ENCODE data around the gene SLC27A5.
"Not testable (repeated sequence)": the region's sequence is repeated elsewhere in the genome, so short reads cannot be mapped to it uniquely, and the experiment has no call there.

SLC27A5 gene

DNA sequence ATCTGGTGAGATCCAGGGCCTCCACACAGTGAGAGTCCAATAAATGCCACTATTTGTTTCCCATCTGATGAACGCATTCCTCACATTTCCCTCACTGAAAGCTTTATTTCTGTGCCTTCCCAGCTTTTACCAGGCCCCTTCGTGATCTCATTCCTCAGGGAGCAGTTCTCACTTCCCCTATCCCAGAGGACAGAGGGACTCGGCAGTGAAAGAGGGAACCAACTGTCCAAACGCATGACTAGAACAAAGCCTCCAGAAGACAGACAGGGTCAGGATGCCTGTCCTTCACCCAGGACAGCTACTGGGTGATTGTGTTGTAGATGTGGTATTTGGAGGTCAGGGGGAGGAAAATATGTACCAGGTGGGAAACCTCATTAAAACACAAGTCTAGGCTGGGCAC lies 9.9 kb upstream of the SLC27A5 start:
- DNase-seq: no peak

DNA sequence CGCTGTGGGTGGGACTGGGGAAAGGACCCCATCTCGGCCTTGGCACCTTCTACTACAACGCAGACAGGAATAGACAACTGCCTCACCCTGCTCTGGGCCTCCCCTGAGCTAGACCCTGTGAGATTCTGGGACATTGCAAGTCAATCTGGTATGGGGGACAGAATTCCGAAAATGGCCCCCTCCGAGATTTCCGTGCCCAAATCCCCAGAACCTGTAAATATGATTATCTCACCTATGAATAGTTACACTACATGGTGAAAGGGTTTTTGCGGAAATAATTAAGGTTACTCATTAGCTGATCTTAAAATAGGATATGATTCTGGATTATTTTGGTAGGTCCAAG lies 8.4 kb upstream of the SLC27A5 start:
- no peak for DNase-seq

DNA sequence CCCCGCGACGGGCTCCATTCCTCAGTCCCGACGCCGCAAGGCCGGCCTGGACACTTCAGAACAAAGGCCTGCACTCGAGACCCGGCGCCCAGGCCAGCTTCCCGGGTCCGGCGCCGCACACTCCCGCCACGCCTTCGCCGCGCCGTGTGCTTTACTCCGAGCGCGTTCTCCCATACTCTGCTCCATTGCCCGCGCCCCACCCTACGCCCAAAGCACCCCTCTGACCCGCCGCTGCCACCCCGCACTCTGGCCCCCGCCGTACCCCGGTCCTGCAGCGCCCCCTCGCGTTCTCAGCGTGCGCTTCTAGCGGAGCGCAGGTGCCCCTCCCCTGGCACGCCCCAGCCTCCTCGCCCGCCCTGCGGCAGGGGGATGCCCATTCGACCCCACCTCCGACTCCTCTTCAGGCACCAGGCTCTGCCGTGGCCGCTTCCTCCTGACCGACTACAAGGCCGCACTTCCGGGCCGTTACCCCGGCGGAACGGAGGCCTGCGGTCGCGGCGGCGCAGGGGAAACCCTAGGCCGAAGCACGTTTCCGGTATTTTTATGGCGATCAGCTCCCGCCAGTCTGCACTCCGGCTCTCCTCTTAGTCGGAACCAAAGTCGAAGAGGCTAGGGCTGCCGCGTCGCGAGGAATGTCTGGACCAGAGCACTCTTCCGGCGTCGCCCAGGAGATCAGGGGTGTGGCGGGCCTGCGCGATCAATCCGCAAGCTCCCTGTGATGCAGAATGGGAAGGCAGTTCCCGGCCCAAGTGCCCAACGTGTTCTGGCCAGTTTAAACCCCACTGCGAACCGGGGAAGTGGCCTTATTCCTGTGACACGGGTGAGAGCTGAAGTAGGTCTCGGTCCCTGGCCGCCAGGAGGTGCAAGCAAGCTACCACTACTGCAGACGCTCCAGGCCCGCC lies 7.8 kb upstream of the SLC27A5 start, which contains the start of gene ZBTB45:
ZBTB45 (minus strand) TSS at position 456 of the 902 bp plus-strand sequence. CDS start 2,137 bp downstream, outside the sequence.
- DNase-seq: peak; percentile 93

DNA sequence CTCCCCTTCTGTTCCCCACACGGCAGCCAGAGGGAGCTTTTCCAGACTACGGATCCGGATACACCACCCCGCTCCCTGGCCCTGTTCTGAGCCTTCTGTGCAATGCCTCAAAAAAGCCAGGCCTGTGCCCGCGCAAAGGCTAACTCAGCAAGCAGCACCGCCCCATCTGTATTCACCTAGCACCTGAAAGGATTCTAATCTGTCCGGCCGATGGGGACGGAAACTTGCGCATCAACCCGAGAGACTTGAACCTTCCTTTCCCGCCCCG lies 7.2 kb upstream of the SLC27A5 start:
- peak; percentile 38 for DNase-seq

DNA sequence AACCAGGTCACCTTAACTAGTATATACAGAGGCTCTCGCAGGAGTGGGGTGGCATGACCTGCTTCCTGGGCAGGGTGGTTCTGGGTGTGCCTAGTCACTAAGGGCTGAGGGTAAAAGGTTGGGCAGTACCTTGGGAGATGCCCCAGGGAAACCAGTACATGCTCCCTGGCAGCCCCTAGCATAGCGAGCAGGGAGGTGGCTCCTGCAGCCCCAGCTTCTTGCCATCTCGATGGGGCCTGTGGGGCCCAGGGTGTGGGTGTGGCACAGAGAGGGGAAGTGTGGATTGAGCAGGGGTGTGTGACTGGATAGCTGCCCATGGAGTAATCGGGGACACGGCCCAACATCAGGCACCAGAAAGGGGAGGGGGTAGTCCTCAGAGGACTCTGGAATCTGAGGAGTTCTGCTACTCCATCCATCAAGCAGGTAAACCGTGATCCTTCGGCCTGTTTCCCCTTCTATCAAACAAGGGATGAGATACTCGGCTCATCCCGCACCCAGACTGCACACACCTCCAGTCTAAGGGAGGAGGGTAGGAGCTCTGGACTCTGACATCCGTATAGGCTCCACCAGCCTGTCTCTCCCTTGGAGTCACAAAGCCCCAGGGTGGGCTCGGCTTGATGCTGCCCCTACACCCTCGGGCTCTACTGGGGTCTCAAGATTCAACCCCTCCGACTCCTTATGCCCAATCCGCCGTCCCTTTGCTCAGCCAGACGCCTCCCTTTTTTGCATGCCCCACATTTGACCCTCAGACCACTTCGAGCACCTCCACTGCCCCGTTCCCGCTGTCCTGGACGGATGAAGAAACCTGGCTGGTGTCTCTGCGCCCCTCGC lies 6.7 kb upstream of the SLC27A5 start:
- DNase-seq: no peak

DNA sequence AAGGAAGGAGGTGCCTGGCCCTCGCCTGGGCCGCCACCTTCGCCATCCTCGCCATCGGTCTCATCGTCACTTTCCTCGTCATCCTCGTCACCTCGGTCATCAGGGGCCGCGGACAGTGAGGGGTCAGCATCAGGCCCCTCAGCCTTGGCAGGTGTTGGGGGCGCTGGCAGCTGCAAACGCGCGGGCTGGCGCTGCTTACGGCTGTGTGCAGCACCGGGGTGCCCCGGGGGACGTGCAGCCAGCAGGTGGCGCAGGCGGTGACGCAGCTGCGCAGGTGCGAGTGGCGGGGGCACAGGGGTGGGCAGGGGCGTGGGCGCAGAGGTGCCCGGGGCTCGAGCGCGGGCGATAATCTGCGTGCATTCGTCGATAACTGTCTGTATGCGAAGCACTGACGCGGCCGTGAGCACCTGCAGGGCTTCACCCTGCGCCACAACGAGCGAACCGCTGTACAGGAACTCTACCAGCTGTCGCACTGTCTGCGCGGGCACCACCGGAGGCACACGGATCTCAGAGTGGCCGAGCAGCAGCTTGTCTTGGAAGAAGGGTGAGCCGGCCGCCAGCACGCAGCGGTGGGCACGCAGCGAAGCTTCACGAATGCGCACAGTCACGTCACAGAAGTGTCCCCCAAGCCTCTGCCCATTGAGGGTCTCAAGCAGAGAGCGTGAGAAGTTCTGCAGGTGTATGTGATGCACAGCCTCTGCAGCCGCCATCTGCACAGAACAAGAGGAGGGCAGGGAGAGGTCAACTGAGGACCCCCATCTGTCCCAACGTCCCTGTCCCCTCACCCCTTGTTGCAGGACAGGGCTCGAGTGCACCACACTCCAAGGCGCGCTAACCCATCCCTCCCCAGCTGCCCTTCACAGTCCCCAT lies 5.4 kb upstream of the SLC27A5 start:
- no peak for DNase-seq

DNA sequence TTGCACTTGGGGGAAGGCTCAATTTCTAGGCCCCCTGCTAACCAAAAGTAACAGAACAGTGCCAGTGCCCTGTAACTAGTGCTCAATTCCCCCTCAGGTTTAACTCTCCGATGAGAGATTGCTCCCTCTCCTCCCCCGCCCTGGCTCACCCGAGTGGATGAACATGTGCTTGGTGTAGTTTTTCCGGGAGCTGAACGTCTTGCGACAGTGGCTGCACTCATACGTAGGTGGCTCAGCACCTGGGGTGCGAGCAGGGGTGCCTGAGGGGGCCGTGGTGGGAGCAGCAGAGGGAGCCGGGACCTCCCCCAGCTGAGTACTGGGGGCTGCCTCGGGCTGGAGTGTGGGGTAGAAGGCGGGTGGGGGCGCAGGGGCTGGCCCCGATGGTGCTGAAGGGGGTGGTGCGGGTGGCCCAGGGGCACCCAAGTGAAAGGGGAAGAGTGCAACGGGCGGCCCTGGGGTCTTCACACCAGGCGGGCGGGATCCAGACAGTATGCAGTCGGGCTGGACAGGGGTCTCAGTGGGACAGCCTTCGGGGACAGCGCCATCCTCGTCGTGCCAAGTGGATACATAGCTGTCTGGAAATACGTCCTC lies 4.5 kb upstream of the SLC27A5 start:
- DNase-seq: no peak

DNA sequence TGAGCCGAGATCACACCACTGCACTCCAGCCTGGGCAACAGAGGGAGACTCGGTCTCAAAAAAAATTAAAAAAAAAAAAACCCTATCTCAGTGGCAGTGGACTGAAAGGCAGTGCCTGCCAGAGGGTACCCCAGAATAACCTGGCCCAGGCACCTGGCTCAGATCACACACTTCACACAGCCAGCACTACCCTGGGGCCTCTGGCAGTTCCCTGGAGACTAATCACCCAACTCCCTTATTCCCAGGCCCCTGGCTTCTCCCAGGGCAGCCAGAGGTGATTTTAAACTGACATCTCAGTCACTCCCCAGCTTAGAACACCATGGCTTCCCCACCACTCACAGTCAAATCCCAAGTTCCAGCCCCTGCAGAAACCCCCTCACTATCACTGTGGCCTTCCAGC lies 3.5 kb upstream of the SLC27A5 start:
- DNase-seq: no peak

DNA sequence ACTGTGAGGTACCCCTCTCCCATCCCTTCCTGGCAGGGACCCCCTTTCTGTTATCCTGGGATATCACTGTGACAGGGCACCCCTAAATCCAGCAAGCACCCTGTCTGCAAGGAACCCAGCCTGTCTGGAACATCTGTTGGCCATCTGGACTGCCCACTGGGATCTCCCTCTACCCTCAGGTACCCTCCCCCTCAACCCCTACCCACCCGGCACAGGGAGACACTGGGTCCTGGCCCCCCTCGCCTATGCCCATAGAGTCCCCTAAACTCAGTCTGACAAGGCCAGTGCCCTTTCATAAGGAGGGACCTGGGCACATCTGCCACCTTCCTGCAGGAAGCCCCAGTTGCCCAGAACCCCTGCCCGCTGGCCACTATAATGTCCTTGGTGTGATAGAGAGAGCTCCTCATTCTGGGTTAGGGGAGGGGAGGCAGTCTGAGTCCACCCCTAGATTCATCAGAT lies 2.8 kb upstream of the SLC27A5 start:
- DNase-seq: no peak

DNA sequence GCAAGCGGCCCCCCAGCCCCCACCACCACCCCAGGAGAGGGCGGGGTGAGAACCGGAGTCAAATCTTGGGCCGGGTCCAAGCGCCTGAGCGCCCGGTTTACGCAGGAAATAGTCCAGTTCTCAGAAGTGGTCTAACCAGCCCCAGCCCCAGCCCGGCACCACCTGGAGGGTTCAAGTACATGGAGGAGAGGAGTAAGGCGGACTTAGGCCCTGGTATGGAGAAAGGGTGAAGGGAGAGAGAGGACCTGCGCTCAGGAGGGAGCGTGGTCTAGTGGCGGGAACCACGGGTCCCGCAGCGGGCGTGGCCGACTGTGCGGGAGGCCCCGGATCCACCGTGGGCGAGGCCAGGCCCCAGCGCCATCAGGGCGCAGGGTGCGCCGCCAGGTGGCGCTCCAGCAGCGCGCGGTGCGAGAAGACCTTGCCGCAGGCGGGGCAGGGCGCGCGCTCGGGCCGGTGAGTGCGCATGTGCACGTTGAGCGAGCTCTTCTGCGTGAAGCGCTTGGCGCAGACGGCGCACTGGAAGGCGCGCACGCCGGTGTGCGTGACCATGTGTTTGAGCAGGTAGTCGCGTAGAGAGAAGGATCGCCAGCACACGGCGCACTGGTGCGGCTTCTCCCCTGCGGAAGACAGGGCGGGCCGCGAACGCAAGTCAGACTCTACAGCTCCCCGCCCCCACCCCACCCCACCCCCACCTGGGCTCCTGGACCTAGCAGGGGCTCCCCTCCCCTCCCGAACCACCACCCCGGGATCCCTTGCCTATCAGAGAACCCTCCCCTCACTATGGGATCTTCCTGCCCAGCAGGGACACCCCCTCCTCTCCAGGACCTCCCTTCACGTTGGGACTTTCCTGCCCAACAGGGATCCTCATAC lies 2.1 kb upstream of the SLC27A5 start:
- DNase-seq: peak; percentile 92

DNA sequence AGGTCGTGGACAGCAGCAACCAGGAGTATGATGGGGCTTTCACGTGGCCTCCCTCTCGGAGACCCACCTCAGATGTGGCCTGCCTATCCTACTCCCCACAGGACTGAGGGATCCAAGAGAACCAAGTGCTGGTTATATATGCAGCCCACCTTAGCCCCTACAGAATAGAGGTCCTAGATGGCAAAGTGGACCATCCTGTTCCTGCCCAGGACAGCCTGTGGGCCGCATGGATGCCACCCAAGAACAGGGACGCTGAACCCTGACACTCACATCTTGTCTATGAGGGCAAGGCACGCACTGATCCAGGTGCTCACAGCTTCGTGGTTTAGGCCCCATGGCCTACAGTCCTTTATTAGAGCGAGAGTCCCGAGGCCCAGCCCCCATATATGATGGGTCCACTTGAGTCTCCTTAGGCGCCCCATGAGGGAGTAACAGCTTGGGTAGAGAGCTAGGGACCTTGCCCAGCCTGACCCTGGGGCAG lies 1.5 kb upstream of the SLC27A5 start:
- no peak for DNase-seq

DNA sequence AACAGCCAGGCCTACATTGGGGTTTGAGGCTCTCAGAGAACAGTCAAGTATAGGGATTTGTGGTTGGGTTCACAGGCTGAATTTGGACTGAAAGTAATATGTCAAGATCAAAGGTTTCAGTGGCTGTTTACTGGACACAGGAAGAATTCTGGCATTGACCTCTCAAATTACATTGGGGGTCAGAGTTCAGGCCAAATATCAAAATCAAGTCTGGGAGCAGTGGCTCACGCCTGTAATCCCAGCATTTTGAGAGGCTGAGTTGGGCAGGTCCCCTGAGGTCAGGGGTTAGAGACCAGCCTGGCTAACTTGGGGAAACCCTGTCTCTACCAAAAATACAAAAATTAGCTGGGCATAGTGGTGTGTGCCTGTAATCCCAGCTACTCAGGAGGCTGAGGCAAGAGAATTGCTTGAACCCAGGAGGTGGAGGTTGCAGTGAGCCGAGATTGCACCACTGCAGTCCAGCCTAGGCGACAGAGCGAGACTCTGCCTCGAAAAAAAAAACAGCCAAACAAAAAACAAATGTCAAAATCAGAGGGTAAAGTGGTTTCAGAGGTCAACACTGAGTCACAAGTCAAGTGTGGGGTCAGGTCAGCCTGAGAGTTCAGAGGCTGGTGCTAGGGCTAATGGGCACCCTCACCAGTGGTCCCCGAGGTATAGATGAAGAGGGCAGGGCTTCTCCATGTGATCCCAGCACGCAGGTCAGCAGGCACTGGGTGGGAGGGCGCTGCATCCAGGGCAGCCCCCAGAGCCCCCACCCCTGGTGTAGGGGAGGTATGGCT lies 1.5 kb downstream of the SLC27A5 start:
- DNase-seq: no peak

DNA sequence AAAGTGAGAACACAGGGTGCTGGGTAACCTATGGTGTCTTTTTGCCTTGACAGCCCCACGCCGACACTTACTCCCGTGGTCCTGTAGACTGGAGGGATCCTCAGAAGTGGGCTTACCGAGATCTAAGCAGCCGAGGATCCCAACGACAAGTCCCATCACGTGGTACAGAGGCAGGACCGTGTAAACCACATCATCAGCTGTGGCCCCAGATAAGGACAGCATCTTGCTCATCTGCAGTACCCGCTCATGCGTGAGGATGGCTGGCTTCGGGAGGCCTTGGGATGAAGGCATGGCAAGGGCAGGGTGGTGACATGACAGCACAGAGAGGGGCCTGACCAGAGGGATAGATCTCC lies 2.1 kb downstream of the SLC27A5 start:
- no peak for DNase-seq

DNA sequence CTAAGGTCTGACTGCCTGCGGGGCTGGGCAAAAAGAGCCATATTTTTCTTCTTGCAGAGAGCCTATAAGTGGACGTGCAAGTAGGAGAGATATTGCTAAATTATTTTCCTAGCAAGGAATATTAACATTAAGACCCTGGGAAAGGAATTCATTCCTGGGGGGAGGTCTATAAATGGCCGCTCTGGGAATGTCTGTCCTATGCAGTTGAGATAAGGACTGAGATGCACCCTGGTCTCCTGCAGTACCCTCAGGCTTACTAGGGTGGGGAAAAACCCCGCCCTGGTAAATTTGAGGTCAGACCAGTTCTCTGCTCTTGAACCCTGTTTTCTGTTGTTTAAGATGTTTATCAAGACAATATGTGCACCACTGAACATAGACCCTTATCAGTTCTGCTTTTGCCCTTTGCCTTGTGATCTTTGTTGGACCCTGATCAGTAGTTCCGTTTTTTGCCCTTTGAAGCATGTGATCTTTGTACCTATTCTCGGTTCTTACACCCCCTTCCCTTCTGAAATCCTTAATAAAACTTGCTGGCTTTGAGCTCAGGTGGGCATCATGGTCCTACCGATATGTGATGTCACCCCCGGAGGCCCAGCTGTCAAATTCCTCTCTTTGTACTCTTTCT lies 4.1 kb downstream of the SLC27A5 start:
- DNase-seq: not testable (repeated sequence)

DNA sequence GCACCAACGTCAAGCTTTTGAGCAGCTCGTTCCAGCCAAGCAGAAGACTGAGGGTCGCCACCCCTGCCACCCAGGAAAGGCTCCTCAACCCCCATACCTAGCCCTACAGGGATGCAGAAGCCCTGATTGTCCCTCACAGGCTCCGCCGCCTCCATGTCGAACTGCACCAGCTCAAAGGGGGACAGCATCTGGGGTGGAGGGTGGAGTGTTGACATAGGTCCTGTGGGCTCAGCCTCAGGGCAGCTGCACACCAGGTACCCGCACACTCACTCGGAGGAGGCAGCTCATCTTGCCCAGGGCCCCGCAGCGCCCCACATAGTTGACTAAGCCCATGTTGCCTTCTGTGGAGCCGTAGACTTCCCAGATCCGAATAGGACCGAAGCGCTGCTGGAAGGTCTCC lies 11.6 kb downstream of the SLC27A5 start:
- DNase-seq: no peak

DNA sequence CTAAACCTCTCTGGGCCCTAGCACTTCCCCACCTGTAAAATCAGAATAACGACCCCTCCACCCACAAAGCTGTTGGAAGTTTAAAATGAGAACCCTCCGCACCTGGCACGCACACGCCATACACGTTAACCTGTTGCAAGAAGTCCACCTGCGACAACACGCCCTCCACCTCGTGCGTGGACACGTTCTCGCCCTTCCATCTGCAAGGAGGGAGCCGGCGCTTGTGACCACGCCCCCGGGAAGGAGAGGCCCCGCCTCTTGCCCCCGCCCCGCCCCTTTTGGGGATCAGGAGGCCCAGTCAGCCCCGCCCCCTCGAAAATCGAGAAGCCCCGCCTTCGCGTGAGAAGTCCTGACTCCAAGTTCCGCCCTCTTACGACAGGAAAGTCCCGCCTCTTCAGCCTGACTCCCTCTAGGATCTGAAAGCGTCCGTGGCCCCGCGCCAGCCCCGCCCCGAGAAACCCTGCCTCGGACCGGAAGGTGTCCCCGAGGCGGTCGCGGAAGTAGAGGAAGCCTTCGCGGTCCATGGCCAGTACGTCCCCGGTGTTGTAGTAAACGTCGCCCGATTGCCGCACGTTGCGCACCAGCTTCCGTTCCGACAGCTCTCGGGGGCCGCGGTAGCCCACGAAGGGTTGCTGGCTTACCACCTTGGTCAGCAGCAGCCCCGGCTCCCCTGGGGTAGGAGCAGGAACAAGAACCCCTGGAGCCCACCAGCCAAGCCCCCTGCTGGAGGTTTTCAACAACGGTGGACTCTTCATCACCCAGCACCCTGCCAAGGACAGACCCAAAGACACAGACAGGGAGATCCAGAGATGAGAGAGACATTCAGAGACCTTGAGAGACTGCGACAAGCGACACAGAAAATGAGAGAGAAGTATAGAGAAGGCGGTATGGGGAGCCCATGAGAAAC lies 12.5 kb downstream of the SLC27A5 start:
- DNase-seq: peak; percentile 97

DNA sequence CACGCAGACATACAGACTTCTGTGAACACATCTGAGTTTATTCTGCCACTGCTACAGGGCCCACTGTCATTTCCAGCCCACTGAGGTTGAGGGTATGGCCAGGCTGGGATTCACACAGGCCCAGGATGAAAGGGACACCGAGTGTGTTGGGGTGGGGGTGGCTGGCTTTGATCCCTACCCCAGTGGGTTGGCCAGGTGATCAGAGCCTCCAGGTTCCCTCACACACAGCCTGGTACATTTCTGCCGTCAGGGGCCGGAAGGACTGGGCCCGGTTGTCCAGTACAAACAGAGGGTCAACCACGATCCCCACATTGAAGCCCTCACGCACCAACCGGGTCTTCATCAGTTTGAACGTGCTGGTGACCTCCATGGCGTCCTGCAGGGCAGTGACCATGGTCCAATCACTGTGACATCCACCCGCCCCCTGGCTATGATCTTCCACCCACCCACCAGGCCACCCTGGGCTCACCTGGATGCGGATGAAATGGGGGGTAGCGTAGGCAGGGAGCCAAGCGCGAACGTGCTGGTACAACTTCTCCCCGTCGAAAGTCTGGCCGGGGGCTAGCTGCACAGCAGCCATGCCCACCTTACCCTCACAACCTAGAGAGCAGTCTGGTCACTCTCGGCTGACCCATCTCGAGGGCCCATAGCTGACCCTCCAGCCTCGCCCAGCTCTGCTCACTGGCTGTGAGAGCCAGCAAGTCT lies 13.3 kb downstream of the SLC27A5 start:
- no peak for DNase-seq

DNA sequence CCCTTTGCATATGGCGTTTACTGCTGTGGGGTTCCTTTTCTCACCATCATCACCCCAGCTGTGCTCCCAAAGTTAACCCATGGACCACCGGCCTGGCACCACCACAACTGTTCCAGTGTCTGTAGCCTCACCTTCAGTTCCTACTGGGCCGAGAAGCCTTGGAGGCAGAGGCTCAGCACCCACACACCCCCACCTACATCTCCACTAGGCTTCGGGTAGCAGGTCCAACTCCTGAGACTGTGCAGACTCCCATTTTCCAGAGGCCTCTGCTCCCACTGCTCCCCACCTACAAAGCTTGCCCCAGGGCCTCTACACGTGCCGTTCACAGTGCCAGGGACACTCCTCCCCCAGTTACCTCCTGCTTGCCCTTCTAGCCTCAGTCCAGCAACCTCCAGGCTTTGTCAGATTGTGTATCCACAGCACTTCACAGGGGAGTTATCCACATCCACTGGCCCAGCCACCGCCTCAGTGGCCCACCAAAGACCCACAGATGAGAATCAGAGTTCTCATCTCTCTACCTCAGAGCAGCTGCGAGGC lies 14.1 kb downstream of the SLC27A5 start:
- DNase-seq: no peak
